K562 (cell line): Measurements from ENCODE around the gene PDE8A. TPM values are rescaled to one million over a fixed set of nuclear protein-coding genes. Genes with fewer than 3 reads are reported as not detected.
A peak's percentile ranks its signal among the peaks of the same experiment; 100 is the strongest.

Source experiments
- ATAC-seq: fragments of 200-7000 bp; cut with Tn5 transposase; 3 replicates; pipeline ENCODE4 v1.9.1; 2020; ENCODE audit warnings: moderate library complexity
- BruUV-seq: library from RNA; stranded (reverse); fragments of 400-500 nt; replicated peaks from 2 replicates; lab custom pipeline; 2021; lab: Mats Ljungman, UMichigan
- CTCF ChIA-PET: fragments of 300-600 bp; formaldehyde crosslinking; extraction: SDS; loops from one replicate; lab custom pipeline; 2021; ENCODE audit warnings: low intra/inter-chr PET ratio; lab: Yijun Ruan, JAX
- POLR2A ChIA-PET: fragments of 300-600, 350-650 bp; sonication (Branson Sonifier 250); formaldehyde crosslinking; extraction: SDS; loops from one replicate; lab custom pipeline; 2021; ENCODE audit warnings: antibody characterized with exemption, inconsistent platforms; lab: Yijun Ruan, JAX
- DNase-seq, 4 experiments: peaks; one replicate each; pipeline versions ENCODE4 v3.0.0 to v3.0.0-alpha.2; 2011 to 2018; ENCODE audit warnings: low spot score in 3 of 4, mixed read lengths in 3 of 4; ENCODE audit errors: extremely low read depth in 1 of 4
- FAIRE-seq: peaks from 2 replicates; lab custom pipeline; 2011; peaks lifted over from hg19 to GRCh38; lab: Jason Lieb, UNC
- H2AFZ ChIP-seq: 2 replicates; pipeline ENCODE4 v1.6.0; 2011; ENCODE audit warnings: low read depth, low read length, control low read depth, inconsistent platforms
- H3K27ac ChIP-seq: fragments of 200-600 bp; 3 replicates; pipeline ENCODE4 v1.8.0; 2011; ENCODE audit warnings: low read depth, mild to moderate bottlenecking, control low read depth, inconsistent platforms, low read length, moderate library complexity, mixed read lengths; ENCODE audit errors: extremely low read depth
- H3K27me3 ChIP-seq, 2 experiments: fragments of 300-600 bp in 1 of 2; 2 replicates in 1 of 2; 3 replicates in 1 of 2; pipeline versions ENCODE4 v1.6.0 to v1.8.0; 2011; ENCODE audit warnings: inconsistent platforms in 2 of 2, low read length in 2 of 2, mild to moderate bottlenecking in 1 of 2, mixed read lengths in 1 of 2, moderate library complexity in 1 of 2; ENCODE audit not compliant: control insufficient read depth in 2 of 2, insufficient read depth in 2 of 2
- H3K36me3 ChIP-seq: fragments of 300-600 bp; 3 replicates; pipeline ENCODE4 v1.8.0; 2011; ENCODE audit warnings: mild to moderate bottlenecking, low read length, inconsistent platforms; ENCODE audit not compliant: control insufficient read depth, insufficient read depth
- H3K4me1 ChIP-seq, 2 experiments: fragments of 200-600 bp in 1 of 2; replicated peaks in 1 of 2; 2 replicates in 1 of 2; 3 replicates in 1 of 2; pipeline versions ENCODE4 v1.5.1 to v1.8.0; 2011; ENCODE audit warnings: inconsistent platforms in 2 of 2, low read length in 2 of 2, mild to moderate bottlenecking in 1 of 2, mixed read lengths in 1 of 2, moderate library complexity in 1 of 2; ENCODE audit not compliant: control insufficient read depth in 2 of 2, insufficient read depth in 2 of 2
- H3K4me2 ChIP-seq: 2 replicates; pipeline ENCODE4 v1.6.1; 2011; ENCODE audit warnings: low read length, control low read depth, inconsistent platforms, mixed read lengths; ENCODE audit not compliant: insufficient read depth
- H3K4me3 ChIP-seq: fragments of 200-600 bp; sonication (generic), shearing (Covaris generic); 2 replicates; pipeline ENCODE4 v1.5.1; 2016; ENCODE audit warnings: control low read depth, inconsistent platforms
- H3K79me2 ChIP-seq: fragments of 200-600 bp; 3 replicates; pipeline ENCODE4 v1.8.0; 2011; ENCODE audit warnings: low read length, inconsistent platforms; ENCODE audit not compliant: control insufficient read depth, insufficient read depth
- H3K9ac ChIP-seq, 2 experiments: 2 replicates each; pipeline versions ENCODE4 v1.6.0 to v1.6.1; 2011; ENCODE audit warnings: low read depth in 2 of 2, low read length in 2 of 2, control low read depth in 1 of 2, inconsistent platforms in 1 of 2, mild to moderate bottlenecking in 1 of 2, mixed read lengths in 1 of 2; ENCODE audit not compliant: insufficient read depth in 1 of 2
- H3K9me1 ChIP-seq: one replicate; pipeline ENCODE4 v1.6.0; 2011; ENCODE audit warnings: inconsistent platforms, mild to moderate bottlenecking, low read length, moderate library complexity; ENCODE audit not compliant: control insufficient read depth, insufficient read depth
- H3K9me3 ChIP-seq: replicated peaks from 2 replicates; pipeline ENCODE4 v1.5.1; 2011; ENCODE audit warnings: low read depth, low read length, inconsistent platforms; ENCODE audit not compliant: control insufficient read depth, insufficient read depth
- H4K20me1 ChIP-seq: replicated peaks from 2 replicates; pipeline ENCODE4 v1.6.1; 2011; ENCODE audit warnings: low read length, inconsistent platforms, mixed read lengths; ENCODE audit not compliant: control insufficient read depth, insufficient read depth
- ADNP ChIP-seq: fragments of 200-800 bp; sonication (Bioruptor generic); IDR thresholded peaks from 2 replicates; pipeline ENCODE4 v1.6.1; 2016; ENCODE audit warnings: missing genetic modification characterization, missing compliant biosample characterization
- BACH1 ChIP-seq: fragments of 200-800 bp; sonication (Bioruptor generic); IDR thresholded peaks from 2 replicates; pipeline ENCODE4 v1.6.1; 2016; ENCODE audit warnings: missing genetic modification characterization, missing compliant biosample characterization
- CEBPZ ChIP-seq: fragments of 150-350 bp; IDR thresholded peaks from 2 replicates; pipeline ENCODE4 v1.6.1; 2014; ENCODE audit warnings: low read depth, mild to moderate bottlenecking, low read length, borderline replicate concordance
- CGGBP1 ChIP-seq: fragments of 250-450 bp; sonication (Bioruptor Pico); IDR thresholded peaks from 2 replicates; pipeline ENCODE4 v1.9.0; 2021; ENCODE audit warnings: mild to moderate bottlenecking
- FOXK1 ChIP-seq: sonication (generic); formaldehyde crosslinking; IDR thresholded peaks from 2 replicates; pipeline ENCODE4 v1.8.0; 2022; ENCODE audit warnings: missing genetic modification reagents, mild to moderate bottlenecking, borderline replicate concordance
- HMBOX1 ChIP-seq: sonication (generic); IDR thresholded peaks from 2 replicates; pipeline ENCODE4 v1.6.1; 2016
- IRF9 ChIP-seq: fragments of 450-650 bp; IDR thresholded peaks from 2 replicates; pipeline ENCODE4 v1.6.1; 2016; ENCODE audit warnings: missing biosample characterization, missing genetic modification characterization
- MECOM ChIP-seq: fragments of 250-450 bp; sonication (Bioruptor Pico); IDR thresholded peaks from 2 replicates; pipeline ENCODE4 v1.8.0; 2022; ENCODE audit warnings: inconsistent platforms
- SNAPC5 ChIP-seq: fragments of 250-450 bp; sonication (Bioruptor Pico); IDR thresholded peaks from 2 replicates; pipeline ENCODE4 v1.8.0; 2021; ENCODE audit warnings: moderate library complexity, mild to moderate bottlenecking, inconsistent platforms
- TAF15 ChIP-seq: fragments of 200-400 bp; formaldehyde crosslinking; IDR thresholded peaks from 2 replicates; pipeline ENCODE4 v1.6.1; 2017; ENCODE audit warnings: mild to moderate bottlenecking, low read depth, low read length, moderate library complexity
- ZNF277 ChIP-seq: fragments of 250-450 bp; sonication (Bioruptor Pico); IDR thresholded peaks from 2 replicates; pipeline ENCODE4 v1.8.0; 2022; ENCODE audit warnings: inconsistent platforms, mild to moderate bottlenecking, moderate library complexity, borderline replicate concordance
- ZNF431 ChIP-seq: sonication (generic); formaldehyde crosslinking; IDR thresholded peaks from 2 replicates; pipeline ENCODE4 v1.8.0; 2022; ENCODE audit warnings: mild to moderate bottlenecking, missing genetic modification reagents
- ZNF740 ChIP-seq, 3 experiments: fragments of 200-800 bp in 1 of 3; sonication (Bioruptor generic) in 1 of 3; sonication (generic) in 1 of 3; formaldehyde crosslinking in 1 of 3; IDR thresholded peaks; 2 replicates each; pipeline versions ENCODE4 v1.6.1 to v1.8.0; 2016 to 2022; ENCODE audit warnings: mild to moderate bottlenecking in 2 of 3, missing compliant biosample characterization in 2 of 3, missing genetic modification characterization in 2 of 3, missing genetic modification reagents in 1 of 3
- WGBS: fragments of 100-300 bp; shearing (Covaris generic); methylation state at CpG from one replicate; pipeline ENCODE4 v1.1.6; 2016; ENCODE audit warnings: low coverage, mixed read lengths; ENCODE audit not compliant: insufficient coverage; ENCODE audit errors: missing lambda C conversion rate; 5-methylcytosine and 5-hydroxymethylcytosine counted together
- in situ Hi-C: fragments of 300-500 bp; cut with MboI; formaldehyde crosslinking; loops from 4 replicates; pipeline ENCODE4 v1.15.0; 2018; ENCODE audit warnings: inconsistent platforms, mixed read lengths
- intact Hi-C: fragments of 100-400 bp; cut with micrococcal nuclease; formaldehyde crosslinking; loops from 2 replicates; pipeline ENCODE4 v1.14.2; 2022
- polyA plus RNA-seq, 8 experiments: library from polyadenylated mRNA; depleted of rRNA in 4 of 8; stranded (reverse) in 5 of 8; unstranded in 3 of 8; fragments of >200 nt; fragmentation: Nextera tagmentation in 2 of 8; fragmentation: Illumina TruSeq in 1 of 8; extraction: Ambion mirVana in 2 of 8; extraction: Trizol in 1 of 8; gene quantifications; 2 replicates each; pipeline versions ENCODE4 v1.2.1 to v1.2.3, GENCODE V29; 2011 to 2014; ENCODE audit warnings: inconsistent platforms in 1 of 8, missing spikeins in 1 of 8
- total RNA-seq, 7 experiments: library from RNA; depleted of rRNA in 6 of 7; stranded (reverse); fragments of >200 nt in 6 of 7; fragmentation: Illumina TruSeq in 2 of 7; extraction: Trizol in 2 of 7; gene quantifications; 2 replicates each; pipeline versions ENCODE4 v1.2.1 to v1.2.3, GENCODE V29; 2011 to 2021; ENCODE audit warnings: low replicate concordance in 1 of 7

Gene PDE8A
- total and polyA plus RNA-seq, 9 of the 15 experiments (the other 6 are each of a cell fraction or from before 2014, with no cell fraction given) = 5.9 to 40.3 (median 19.8) TPM

- WGBS = 73% methylated on average over 2 of the region's 2 CpGs
- ATAC-seq (peak; percentile 52), DNase-seq (no peak), FAIRE-seq (peak; percentile 51)
- no peak overlapping the region for H3K9ac ChIP-seq
- H3K79me2 ChIP-seq = no peaks in the 10 kb centered on the region
- H3K4me1 ChIP-seq = no peaks in the 10 kb centered on the region
- H2AFZ ChIP-seq = no peak overlapping the region
- H3K9me3 ChIP-seq = no peaks in the 10 kb centered on the region
- in situ Hi-C loops (no loop called here), intact Hi-C loops (no loop called here)
- H3K27me3 ChIP-seq = no peaks in the 10 kb centered on the region
- peaks cover 28% of the 10 kb centered on the region; the same call in 2 of the 3 replicates for H3K36me3 ChIP-seq
- BruUV-seq = no TSS peak
- H3K4me2 ChIP-seq = no peak overlapping the region
- ChIA-PET CTCF (interaction anchor here (0.6 kb wide), 1 partner anchor 553 kb away, joined by 3 read pairs; no protein-coding TSS in a partner anchor), POLR2A (interaction anchor here (0.8 to 1.6 kb wide), 2 partner anchors 18 to 21 kb away, joined by 3 to 5 read pairs; no protein-coding TSS in a partner anchor)
- no peak overlapping the region for H3K27ac ChIP-seq
- H3K9me1 ChIP-seq = no peaks in the 10 kb centered on the region
- no peak overlapping the region for H3K4me3 ChIP-seq
- no peaks in the 10 kb centered on the region for H4K20me1 ChIP-seq
- TF ChIP-seq ZNF431 (CRISPR knock-in tag) = no peak
- no peak for TF ChIP-seq CEBPZ
- TF ChIP-seq FOXK1 (CRISPR knock-in tag) = no peak
- TF ChIP-seq ADNP (tag) = no peak
- no peak for TF ChIP-seq ZNF740 (CRISPR knock-in tag; IDR thresholded peaks at IDR 0.05)
- TF ChIP-seq ZNF740 (tag; IDR thresholded peaks at IDR 0.05) = no peak
- TF ChIP-seq IRF9 = no peak
- no peak for TF ChIP-seq SNAPC5 (CRISPR knock-in tag)
- no peak for TF ChIP-seq BACH1 (tag)
- TF ChIP-seq ZNF277 = no peak
- no peak for TF ChIP-seq CGGBP1 (CRISPR knock-in tag)
- TF ChIP-seq TAF15 = no peak
- TF ChIP-seq HMBOX1 = no peak
- no peak for TF ChIP-seq MECOM (CRISPR knock-in tag)
Measured at GRCh38 chr15:85141726-85142125, 160.1 kb downstream of the PDE8A start.
